GOT3 (cell line): ENCODE data around the gene FOXJ1.

Source experiments
- DNase-seq: peaks from one replicate; lab custom pipeline; 2025; ENCODE audit warnings: mixed read lengths; lab: John Stamatoyannopoulos, UW

Gene FOXJ1

GRCh38 chr17:76160896-76161528, 20.0 kb upstream of the FOXJ1 start:
- no peak for DNase-seq

- DNase-seq = no peak
Measured at GRCh38 chr17:76159157-76159556, 18.1 kb upstream of the FOXJ1 start.

GRCh38 chr17:76157759-76158158, 16.7 kb upstream of the FOXJ1 start:
- DNase-seq = no peak

- no peak for DNase-seq
Measured at GRCh38 chr17:76156662-76156991, 15.6 kb upstream of the FOXJ1 start.

- DNase-seq = no peak
Measured at GRCh38 chr17:76155988-76156661, 15.1 kb upstream of the FOXJ1 start.

GRCh38 chr17:76154936-76155845, 14.1 kb upstream of the FOXJ1 start:
- DNase-seq = no peak

- no peak for DNase-seq
Measured at GRCh38 chr17:76154292-76154691, 13.2 kb upstream of the FOXJ1 start.

GRCh38 chr17:76153640-76154039, 12.6 kb upstream of the FOXJ1 start:
- DNase-seq = no peak

- no peak for DNase-seq
Measured at GRCh38 chr17:76153202-76153601, 12.2 kb upstream of the FOXJ1 start.

- DNase-seq = no peak
Measured at GRCh38 chr17:76152591-76152990, 11.5 kb upstream of the FOXJ1 start.

GRCh38 chr17:76151896-76152454, 10.9 kb upstream of the FOXJ1 start:
- no peak for DNase-seq

- no peak for DNase-seq
Measured at GRCh38 chr17:76150712-76151622, 9.9 kb upstream of the FOXJ1 start.

GRCh38 chr17:76149214-76149613, 8.2 kb upstream of the FOXJ1 start:
- DNase-seq = no peak

- no peak for DNase-seq
Measured at GRCh38 chr17:76148015-76148326, 6.9 kb upstream of the FOXJ1 start.

GRCh38 chr17:76147211-76148014, 6.4 kb upstream of the FOXJ1 start:
- DNase-seq = no peak

GRCh38 chr17:76146053-76146851, 5.2 kb upstream of the FOXJ1 start:
- no peak for DNase-seq

- DNase-seq = no peak
Measured at GRCh38 chr17:76145231-76146052, 4.4 kb upstream of the FOXJ1 start.

GRCh38 chr17:76142585-76143041, 1.6 kb upstream of the FOXJ1 start:
- no peak for DNase-seq

- DNase-seq = no peak
Measured at GRCh38 chr17:76142039-76142584, 1.1 kb upstream of the FOXJ1 start.
